ENCODE results near the gene NXPH2. TPM values are rescaled to one million over a fixed set of nuclear protein-coding genes. Genes with fewer than 3 reads are reported as not detected.

NXPH2 gene
- total RNA-seq, 1 experiment from 2014 or later: 0.94 TPM

DNA sequence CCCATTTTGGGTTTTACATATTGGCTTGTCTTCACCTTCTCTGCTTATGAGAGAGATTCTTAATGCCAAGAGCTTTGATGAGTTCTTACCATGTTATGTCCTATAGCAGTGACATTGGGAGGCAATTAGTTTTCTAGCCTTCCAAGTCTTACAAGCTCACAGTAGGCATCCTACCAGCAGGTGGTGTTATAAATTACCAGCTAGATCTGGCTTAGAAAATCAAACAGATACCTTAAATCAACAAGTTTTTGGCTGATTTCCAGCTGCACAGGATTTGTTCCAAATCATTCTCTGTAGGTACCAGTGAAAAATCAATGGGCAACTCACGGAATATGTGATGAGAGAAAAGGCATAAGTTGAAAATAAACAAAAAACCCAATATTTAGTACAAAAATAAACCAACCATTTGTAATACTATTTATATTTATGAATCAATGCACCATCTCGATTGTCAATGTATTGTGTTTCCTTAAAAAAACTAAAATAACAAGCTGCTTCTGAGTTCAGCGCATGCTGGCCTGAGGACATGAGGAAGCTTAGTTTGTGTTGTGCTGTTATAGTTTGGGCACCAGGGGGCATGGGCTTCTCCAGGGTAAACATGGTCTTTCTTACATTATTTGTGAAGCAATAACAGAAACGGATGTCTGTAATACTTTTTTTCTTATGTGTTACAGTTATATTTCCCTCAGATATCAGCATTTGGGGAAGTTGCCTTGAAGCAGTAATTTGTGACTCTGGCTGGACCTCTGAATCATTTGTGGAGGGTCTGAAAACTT lies 34.1 kb upstream of the NXPH2 start:
- POLR2A ChIA-PET: no interaction called here
- DNase-seq (ENCODE audit: low spot score): peak; percentile 29
- TF ChIP-seq SP1 (CRISPR knock-in tag; conservative IDR thresholded peaks at IDR 0.05) (no peak), CREM (CRISPR knock-in tag; IDR thresholded peaks at IDR 0.05) (no peak), JUN (CRISPR knock-in tag; IDR thresholded peaks at IDR 0.05) (no peak), ZNF317 (CRISPR knock-in tag; IDR thresholded peaks at IDR 0.05; ENCODE audit: borderline replicate concordance, low read depth) (no peak), ESRRA (CRISPR knock-in tag; IDR thresholded peaks at IDR 0.05; ENCODE audit: borderline replicate concordance) (no peak), NR3C1 (CRISPR knock-in tag; conservative IDR thresholded peaks at IDR 0.05; ENCODE audit: low read depth) (no peak), GTF2I (CRISPR knock-in tag; conservative IDR thresholded peaks at IDR 0.05) (no peak), NFYB (CRISPR knock-in tag; conservative IDR thresholded peaks at IDR 0.05; ENCODE audit: low read depth) (no peak), RORB (CRISPR knock-in tag; IDR thresholded peaks at IDR 0.05) (no peak), EMX1 (CRISPR knock-in tag; IDR thresholded peaks at IDR 0.05) (no peak)
- TF ChIP-seq, protein P1, sequence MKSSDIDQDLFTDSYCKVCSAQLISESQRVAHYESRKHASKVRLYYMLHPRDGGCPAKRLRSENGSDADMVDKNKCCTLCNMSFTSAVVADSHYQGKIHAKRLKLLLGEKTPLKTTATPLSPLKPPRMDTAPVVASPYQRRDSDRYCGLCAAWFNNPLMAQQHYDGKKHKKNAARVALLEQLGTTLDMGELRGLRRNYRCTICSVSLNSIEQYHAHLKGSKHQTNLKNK (CRISPR knock-in tag; IDR thresholded peaks at IDR 0.05): no peak
- TF ChIP-seq, protein P2, sequence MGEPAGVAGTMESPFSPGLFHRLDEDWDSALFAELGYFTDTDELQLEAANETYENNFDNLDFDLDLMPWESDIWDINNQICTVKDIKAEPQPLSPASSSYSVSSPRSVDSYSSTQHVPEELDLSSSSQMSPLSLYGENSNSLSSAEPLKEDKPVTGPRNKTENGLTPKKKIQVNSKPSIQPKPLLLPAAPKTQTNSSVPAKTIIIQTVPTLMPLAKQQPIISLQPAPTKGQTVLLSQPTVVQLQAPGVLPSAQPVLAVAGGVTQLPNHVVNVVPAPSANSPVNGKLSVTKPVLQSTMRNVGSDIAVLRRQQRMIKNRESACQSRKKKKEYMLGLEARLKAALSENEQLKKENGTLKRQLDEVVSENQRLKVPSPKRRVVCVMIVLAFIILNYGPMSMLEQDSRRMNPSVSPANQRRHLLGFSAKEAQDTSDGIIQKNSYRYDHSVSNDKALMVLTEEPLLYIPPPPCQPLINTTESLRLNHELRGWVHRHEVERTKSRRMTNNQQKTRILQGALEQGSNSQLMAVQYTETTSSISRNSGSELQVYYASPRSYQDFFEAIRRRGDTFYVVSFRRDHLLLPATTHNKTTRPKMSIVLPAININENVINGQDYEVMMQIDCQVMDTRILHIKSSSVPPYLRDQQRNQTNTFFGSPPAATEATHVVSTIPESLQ (CRISPR knock-in tag; IDR thresholded peaks at IDR 0.05): no peak
- TF ChIP-seq, protein P3, sequence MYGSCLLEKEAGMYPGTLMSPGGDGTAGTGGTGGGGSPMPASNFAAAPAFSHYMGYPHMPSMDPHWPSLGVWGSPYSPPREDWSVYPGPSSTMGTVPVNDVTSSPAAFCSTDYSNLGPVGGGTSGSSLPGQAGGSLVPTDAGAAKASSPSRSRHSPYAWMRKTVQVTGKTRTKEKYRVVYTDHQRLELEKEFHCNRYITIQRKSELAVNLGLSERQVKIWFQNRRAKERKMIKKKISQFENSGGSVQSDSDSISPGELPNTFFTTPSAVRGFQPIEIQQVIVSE (CRISPR knock-in tag; IDR thresholded peaks at IDR 0.05; ENCODE audit: borderline replicate concordance): no peak
- ATAC-seq: peak; percentile 93
- Mint-ChIP-seq H3K27ac (no peak overlapping the region), H3K9me3 (no peaks in the 10 kb centered on the region), H3K4me3 (no peak overlapping the region), H3K4me1 (peaks cover 14% of the 10 kb centered on the region), H3K27me3 (ENCODE audit: low read depth) (no peaks in the 10 kb centered on the region), H3K36me3 (no peaks in the 10 kb centered on the region)
- CTCF ChIA-PET: interaction anchor here (0.6 to 3.3 kb wide), 29 partner anchors 9 to 925 kb away, joined by 3 to 76 read pairs (median 4); partner anchors contain the start of gene NXPH2

DNA sequence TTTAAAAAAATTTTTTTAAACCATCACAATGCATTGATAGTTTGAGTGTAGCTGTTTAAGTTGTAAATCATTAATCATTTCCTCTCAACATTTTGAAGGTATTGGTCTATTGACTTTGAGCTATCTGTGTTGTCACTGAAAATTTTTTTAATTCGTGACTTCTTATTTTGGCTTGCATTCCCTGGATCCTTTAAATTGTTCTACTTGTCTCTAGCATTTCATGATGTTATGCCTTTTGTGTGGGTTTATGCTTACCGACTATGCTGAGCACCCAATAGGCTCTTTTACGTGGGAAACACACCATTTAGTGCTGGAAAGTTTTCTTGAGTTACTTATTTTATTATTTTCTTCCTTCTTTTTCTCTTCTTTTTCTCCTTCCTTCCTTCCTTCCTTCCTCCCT lies 31.2 kb upstream of the NXPH2 start:
- no peaks in the 10 kb centered on the region for H3K27me3 Mint-ChIP-seq (ENCODE audit: low read depth)

DNA sequence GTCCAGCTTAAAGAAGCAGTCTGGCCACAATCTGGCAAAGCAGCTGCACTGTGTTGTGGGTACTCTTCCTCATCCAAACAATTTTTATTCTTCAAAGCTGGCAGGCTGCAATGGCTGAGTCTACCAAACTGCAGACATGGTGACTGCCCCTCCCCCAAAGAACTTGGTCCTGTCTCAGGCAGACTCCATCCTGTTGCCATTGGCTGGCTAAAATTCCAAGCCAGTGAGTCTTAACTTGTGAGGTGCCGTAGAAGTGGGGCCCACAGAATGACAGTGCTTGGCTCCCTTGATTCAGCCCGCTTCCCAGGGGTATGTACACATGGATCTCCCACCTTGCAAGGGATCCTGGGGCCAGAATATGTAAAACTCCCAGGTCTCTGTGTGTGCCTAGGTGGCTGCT lies 14.5 kb upstream of the NXPH2 start:
- no peak for DNase-seq (ENCODE audit: low spot score)
- POLR2A ChIA-PET: no interaction called here
- Mint-ChIP-seq H3K27me3 (ENCODE audit: low read depth) (peaks cover 9% of the 10 kb centered on the region), H3K4me1 (no peaks in the 10 kb centered on the region), H3K4me3 (no peak overlapping the region), H3K36me3 (peaks cover 9% of the 10 kb centered on the region; the same call in 1 of the 2 replicates), H3K27ac (no peak overlapping the region), H3K9me3 (peaks cover 51% of the 10 kb centered on the region)
- CTCF ChIA-PET: interaction anchor here (1.0 kb wide), 1 partner anchor 8 kb away, joined by 5 read pairs; no protein-coding TSS in a partner anchor
- no peak for ATAC-seq
- TF ChIP-seq RORB (CRISPR knock-in tag; IDR thresholded peaks at IDR 0.05) (no peak), ZNF671 (CRISPR knock-in tag; IDR thresholded peaks at IDR 0.05) (no peak), TP53 (CRISPR knock-in tag; IDR thresholded peaks at IDR 0.05) (no peak), NFYB (CRISPR knock-in tag; conservative IDR thresholded peaks at IDR 0.05; ENCODE audit: low read depth) (no peak)
- TF ChIP-seq, protein P4, sequence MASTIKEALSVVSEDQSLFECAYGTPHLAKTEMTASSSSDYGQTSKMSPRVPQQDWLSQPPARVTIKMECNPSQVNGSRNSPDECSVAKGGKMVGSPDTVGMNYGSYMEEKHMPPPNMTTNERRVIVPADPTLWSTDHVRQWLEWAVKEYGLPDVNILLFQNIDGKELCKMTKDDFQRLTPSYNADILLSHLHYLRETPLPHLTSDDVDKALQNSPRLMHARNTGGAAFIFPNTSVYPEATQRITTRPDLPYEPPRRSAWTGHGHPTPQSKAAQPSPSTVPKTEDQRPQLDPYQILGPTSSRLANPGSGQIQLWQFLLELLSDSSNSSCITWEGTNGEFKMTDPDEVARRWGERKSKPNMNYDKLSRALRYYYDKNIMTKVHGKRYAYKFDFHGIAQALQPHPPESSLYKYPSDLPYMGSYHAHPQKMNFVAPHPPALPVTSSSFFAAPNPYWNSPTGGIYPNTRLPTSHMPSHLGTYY (CRISPR knock-in tag; IDR thresholded peaks at IDR 0.05): no peak
- TF ChIP-seq, protein P5, sequence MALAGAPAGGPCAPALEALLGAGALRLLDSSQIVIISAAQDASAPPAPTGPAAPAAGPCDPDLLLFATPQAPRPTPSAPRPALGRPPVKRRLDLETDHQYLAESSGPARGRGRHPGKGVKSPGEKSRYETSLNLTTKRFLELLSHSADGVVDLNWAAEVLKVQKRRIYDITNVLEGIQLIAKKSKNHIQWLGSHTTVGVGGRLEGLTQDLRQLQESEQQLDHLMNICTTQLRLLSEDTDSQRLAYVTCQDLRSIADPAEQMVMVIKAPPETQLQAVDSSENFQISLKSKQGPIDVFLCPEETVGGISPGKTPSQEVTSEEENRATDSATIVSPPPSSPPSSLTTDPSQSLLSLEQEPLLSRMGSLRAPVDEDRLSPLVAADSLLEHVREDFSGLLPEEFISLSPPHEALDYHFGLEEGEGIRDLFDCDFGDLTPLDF (CRISPR knock-in tag; IDR thresholded peaks at IDR 0.05): no peak
- TF ChIP-seq, protein P6, sequence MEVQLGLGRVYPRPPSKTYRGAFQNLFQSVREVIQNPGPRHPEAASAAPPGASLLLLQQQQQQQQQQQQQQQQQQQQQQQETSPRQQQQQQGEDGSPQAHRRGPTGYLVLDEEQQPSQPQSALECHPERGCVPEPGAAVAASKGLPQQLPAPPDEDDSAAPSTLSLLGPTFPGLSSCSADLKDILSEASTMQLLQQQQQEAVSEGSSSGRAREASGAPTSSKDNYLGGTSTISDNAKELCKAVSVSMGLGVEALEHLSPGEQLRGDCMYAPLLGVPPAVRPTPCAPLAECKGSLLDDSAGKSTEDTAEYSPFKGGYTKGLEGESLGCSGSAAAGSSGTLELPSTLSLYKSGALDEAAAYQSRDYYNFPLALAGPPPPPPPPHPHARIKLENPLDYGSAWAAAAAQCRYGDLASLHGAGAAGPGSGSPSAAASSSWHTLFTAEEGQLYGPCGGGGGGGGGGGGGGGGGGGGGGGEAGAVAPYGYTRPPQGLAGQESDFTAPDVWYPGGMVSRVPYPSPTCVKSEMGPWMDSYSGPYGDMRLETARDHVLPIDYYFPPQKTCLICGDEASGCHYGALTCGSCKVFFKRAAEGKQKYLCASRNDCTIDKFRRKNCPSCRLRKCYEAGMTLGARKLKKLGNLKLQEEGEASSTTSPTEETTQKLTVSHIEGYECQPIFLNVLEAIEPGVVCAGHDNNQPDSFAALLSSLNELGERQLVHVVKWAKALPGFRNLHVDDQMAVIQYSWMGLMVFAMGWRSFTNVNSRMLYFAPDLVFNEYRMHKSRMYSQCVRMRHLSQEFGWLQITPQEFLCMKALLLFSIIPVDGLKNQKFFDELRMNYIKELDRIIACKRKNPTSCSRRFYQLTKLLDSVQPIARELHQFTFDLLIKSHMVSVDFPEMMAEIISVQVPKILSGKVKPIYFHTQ (CRISPR knock-in tag; IDR thresholded peaks at IDR 0.05): no peak

More for the DNA sequence above, 31.2 kb upstream of the NXPH2 start:
- ATAC-seq (no peak), DNase-seq (ENCODE audit: low spot score) (no peak)
- Mint-ChIP-seq H3K9me3 (no peaks in the 10 kb centered on the region), H3K4me3 (no peak overlapping the region), H3K4me1 (no peaks in the 10 kb centered on the region), H3K36me3 (no peaks in the 10 kb centered on the region), H3K27ac (no peak overlapping the region)
- POLR2A ChIA-PET: no interaction called here
- CTCF ChIA-PET: interaction anchor here (1.2 kb wide), 1 partner anchor 16 kb away, joined by 3 read pairs; no protein-coding TSS in a partner anchor
- TF ChIP-seq, protein P7, sequence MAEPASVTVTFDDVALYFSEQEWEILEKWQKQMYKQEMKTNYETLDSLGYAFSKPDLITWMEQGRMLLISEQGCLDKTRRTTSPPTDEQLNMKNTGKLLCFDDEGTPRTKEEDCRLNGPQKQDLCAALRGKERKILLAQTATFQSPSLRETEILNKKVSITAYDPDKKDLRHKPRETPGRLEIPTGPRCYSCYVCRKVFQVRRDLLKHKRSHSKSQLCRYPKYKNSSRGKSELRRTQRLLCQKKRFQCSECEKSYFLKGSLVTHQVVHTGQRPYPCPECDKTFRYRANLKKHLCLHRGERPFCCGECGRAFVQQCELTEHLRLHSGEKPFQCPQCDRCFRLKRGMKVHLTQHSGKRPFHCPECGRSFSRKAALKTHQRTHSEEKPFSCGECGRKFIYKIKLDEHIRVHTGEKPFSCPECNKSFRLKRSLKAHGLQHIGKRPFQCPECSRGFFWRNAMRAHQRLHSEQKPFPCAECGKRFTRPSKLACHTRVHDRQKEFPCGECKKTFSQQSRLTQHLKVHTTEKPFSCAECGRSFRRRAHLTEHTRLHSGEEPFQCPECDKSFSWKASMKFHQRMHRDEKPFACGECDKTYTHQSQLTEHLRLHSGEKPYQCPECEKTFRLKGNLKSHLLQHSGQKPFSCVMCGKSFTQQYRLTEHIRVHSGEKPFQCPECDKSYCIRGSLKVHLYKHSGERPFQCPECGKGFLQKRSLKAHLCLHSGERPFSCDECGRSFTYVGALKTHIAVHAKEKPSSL (CRISPR knock-in tag; conservative IDR thresholded peaks at IDR 0.05): no peak
- TF ChIP-seq GRHL2 (CRISPR knock-in tag; IDR thresholded peaks at IDR 0.05; ENCODE audit: insufficient replicate concordance, severe bottlenecking): no peak

Data from WTC11 (cell line).